ENCODE data around the gene MAST3.
A peak's percentile ranks its signal among the peaks of the same experiment; 100 is the strongest.

MAST3 gene

GRCh38 chr19:18097217-18097992 lies at the start of gene MAST3:
TSS of gene MAST3 (plus strand) at chr19:18097778. CDS start at chr19:18097793, 15 bp downstream.
- DNase-seq (ENCODE audit: low read depth) = peak; percentile 75

GRCh38 chr19:18049385-18049784 lies 48.2 kb upstream of the MAST3 start:
- no peak for DNase-seq (ENCODE audit: low read depth)

- DNase-seq (ENCODE audit: low read depth) = no peak
These were observed 45.7 kb upstream of the MAST3 start for GRCh38 chr19:18051887-18052286.

- no peak for DNase-seq (ENCODE audit: low read depth)
These were observed 43.9 kb upstream of the MAST3 start for GRCh38 chr19:18053576-18054219.

GRCh38 chr19:18055967-18056366 lies 41.6 kb upstream of the MAST3 start:
- DNase-seq (ENCODE audit: low read depth) = no peak

- no peak for DNase-seq (ENCODE audit: low read depth)
These were observed 40.0 kb upstream of the MAST3 start for GRCh38 chr19:18057557-18057956.

- DNase-seq (ENCODE audit: low read depth) = peak; percentile 77
These were observed 39.2 kb upstream of the MAST3 start for GRCh38 chr19:18058208-18059009.

GRCh38 chr19:18059297-18059696 lies 38.3 kb upstream of the MAST3 start:
- no peak for DNase-seq (ENCODE audit: low read depth)

GRCh38 chr19:18059902-18060301 lies 37.7 kb upstream of the MAST3 start:
- no peak for DNase-seq (ENCODE audit: low read depth)

- DNase-seq (ENCODE audit: low read depth) = no peak
These were observed 37.1 kb upstream of the MAST3 start for GRCh38 chr19:18060472-18060871.

GRCh38 chr19:18062028-18062427 lies 35.5 kb upstream of the MAST3 start:
- DNase-seq (ENCODE audit: low read depth) = no peak

- peak; percentile 29 for DNase-seq (ENCODE audit: low read depth)
These were observed 34.1 kb upstream of the MAST3 start for GRCh38 chr19:18063463-18063862.

- no peak for DNase-seq (ENCODE audit: low read depth)
These were observed 32.4 kb upstream of the MAST3 start for GRCh38 chr19:18065173-18065495.

GRCh38 chr19:18068395-18068794 lies 29.2 kb upstream of the MAST3 start:
- no peak for DNase-seq (ENCODE audit: low read depth)

- DNase-seq (ENCODE audit: low read depth) = no peak
These were observed 28.2 kb upstream of the MAST3 start for GRCh38 chr19:18069383-18069782.

GRCh38 chr19:18070181-18070580 lies 27.4 kb upstream of the MAST3 start:
- no peak for DNase-seq (ENCODE audit: low read depth)

GRCh38 chr19:18072335-18072734 lies 25.2 kb upstream of the MAST3 start:
- DNase-seq (ENCODE audit: low read depth) = no peak

- DNase-seq (ENCODE audit: low read depth) = no peak
These were observed 24.4 kb upstream of the MAST3 start for GRCh38 chr19:18073197-18073596.

- DNase-seq (ENCODE audit: low read depth) = no peak
These were observed 23.4 kb upstream of the MAST3 start for GRCh38 chr19:18074192-18074591.

GRCh38 chr19:18083929-18084684 lies 13.5 kb upstream of the MAST3 start:
- DNase-seq (ENCODE audit: low read depth) = no peak

- no peak for DNase-seq (ENCODE audit: low read depth)
These were observed 11.7 kb upstream of the MAST3 start for GRCh38 chr19:18085702-18086457.

Measured in CMK (cell line).